H1 (cell line): ENCODE data around the gene PDIA2. TPM values are rescaled to one million over a fixed set of nuclear protein-coding genes. Genes with fewer than 3 reads are reported as not detected.
A peak's percentile ranks its signal among the peaks of the same experiment; 100 is the strongest.

ENCODE experiments used
- CTCF ChIA-PET: fragments of 300-600 bp; sonication (Branson Sonifier 250); formaldehyde crosslinking; loops from one replicate; lab custom pipeline; 2021; ENCODE audit not compliant: partially characterized antibody; lab: Charles Lee
- POLR2A ChIA-PET: fragments of 300-600 bp; sonication (Branson Sonifier 250); formaldehyde crosslinking; loops from one replicate; lab custom pipeline; 2021; ENCODE audit warnings: inconsistent platforms; ENCODE audit not compliant: partially characterized antibody; lab: Charles Lee
- DNase-seq, 2 experiments: peaks; one replicate each; pipeline versions ENCODE4 v3.0.0 to v3.0.0-alpha.2; 2010 to 2022; ENCODE audit warnings: low spot score in 2 of 2, low read depth in 1 of 2, mixed read lengths in 1 of 2
- FAIRE-seq: peaks from 2 replicates; lab custom pipeline; 2011; peaks lifted over from hg19 to GRCh38; lab: Jason Lieb, UNC
- H2AFZ ChIP-seq: 2 replicates; pipeline ENCODE4 v1.8.1; 2012; ENCODE audit warnings: low read length, inconsistent platforms
- H2AK5ac ChIP-seq: 2 replicates; pipeline ENCODE4 v1.6.1; 2013; ENCODE audit warnings: low read depth, low read length
- H2BK120ac ChIP-seq: replicated peaks from 2 replicates; pipeline ENCODE3; 2013; ENCODE audit warnings: low read depth, low read length, inconsistent platforms
- H2BK12ac ChIP-seq: 2 replicates; pipeline ENCODE4 v1.6.1; 2013; ENCODE audit warnings: low read depth, low read length
- H2BK15ac ChIP-seq: 2 replicates; pipeline ENCODE4 v1.6.1; 2013; ENCODE audit warnings: low read length
- H2BK20ac ChIP-seq: 2 replicates; pipeline ENCODE4 v1.6.1; 2013; ENCODE audit warnings: low read length
- H2BK5ac ChIP-seq: 2 replicates; pipeline ENCODE4 v1.6.1; 2013; ENCODE audit warnings: low read depth, low read length
- H3K14ac ChIP-seq: 2 replicates; pipeline ENCODE4 v1.6.1; 2013; ENCODE audit warnings: inconsistent platforms; ENCODE audit not compliant: insufficient read length
- H3K18ac ChIP-seq: 2 replicates; pipeline ENCODE4 v1.6.1; 2013; ENCODE audit warnings: low read length; ENCODE audit errors: extremely low read depth
- H3K23ac ChIP-seq: 2 replicates; pipeline ENCODE4 v1.6.1; 2013; ENCODE audit warnings: inconsistent platforms; ENCODE audit not compliant: insufficient read length
- H3K23me2 ChIP-seq: 2 replicates; pipeline ENCODE4 v1.6.1; 2013; ENCODE audit warnings: low read depth, low read length
- H3K27ac ChIP-seq: 2 replicates; pipeline ENCODE4 v1.6.1; 2011; ENCODE audit warnings: low read depth, low read length, inconsistent platforms
- H3K27me3 ChIP-seq, 4 experiments: replicated peaks in 1 of 4; 1 replicate in 1 of 4; 2 replicates in 3 of 4; pipeline versions ENCODE4 v1.6.1 to v1.8.1; 2011 to 2013; ENCODE audit warnings: low read length in 3 of 4, mild to moderate bottlenecking in 3 of 4, inconsistent platforms in 2 of 4, mixed read lengths in 2 of 4, moderate library complexity in 1 of 4; ENCODE audit not compliant: control insufficient read depth in 3 of 4, insufficient read depth in 3 of 4; ENCODE audit errors: extremely low read depth in 1 of 4
- H3K36me3 ChIP-seq, 4 experiments: 2 replicates each; pipeline versions ENCODE4 v1.6.1 to v1.8.1; 2011 to 2013; ENCODE audit warnings: mild to moderate bottlenecking in 4 of 4, low read length in 3 of 4, moderate library complexity in 2 of 4, control low read depth in 1 of 4, inconsistent platforms in 1 of 4; ENCODE audit not compliant: insufficient read depth in 4 of 4, control insufficient read depth in 2 of 4
- H3K4ac ChIP-seq: replicated peaks from 2 replicates; pipeline ENCODE3; 2013; ENCODE audit warnings: low read length, low read depth, mixed read lengths, inconsistent platforms; ENCODE audit not compliant: insufficient read length
- H3K4me1 ChIP-seq, 4 experiments: replicated peaks in 1 of 4; 1 replicate in 1 of 4; 2 replicates in 3 of 4; pipeline versions ENCODE4 v1.6.1 to v1.8.1; 2011 to 2013; ENCODE audit warnings: low read length in 3 of 4, inconsistent platforms in 2 of 4, mixed read lengths in 1 of 4; ENCODE audit not compliant: insufficient read depth in 4 of 4, control insufficient read depth in 3 of 4
- H3K4me2 ChIP-seq, 2 experiments: 2 replicates each; pipeline versions ENCODE4 v1.6.1 to v1.8.1; 2011 to 2013; ENCODE audit warnings: low read depth in 2 of 2, low read length in 2 of 2, control low read depth in 1 of 2, inconsistent platforms in 1 of 2, mild to moderate bottlenecking in 1 of 2; ENCODE audit not compliant: insufficient read depth in 1 of 2
- H3K4me3 ChIP-seq, 4 experiments: fragments of 200-600, 300-600 bp in 1 of 4; sonication (generic), shearing (Covaris generic), sonication (Bioruptor Twin) in 1 of 4; 2 replicates each; pipeline versions ENCODE4 v1.5.1 to v1.8.1; 2011 to 2016; ENCODE audit warnings: low read length in 4 of 4, low read depth in 3 of 4, control low read depth in 2 of 4, inconsistent platforms in 2 of 4, mild to moderate bottlenecking in 2 of 4, mixed read lengths in 1 of 4, moderate library complexity in 1 of 4; ENCODE audit not compliant: insufficient read depth in 2 of 4; ENCODE audit errors: extremely low read depth in 1 of 4
- H3K56ac ChIP-seq: replicated peaks from 2 replicates; pipeline ENCODE3; 2013; ENCODE audit warnings: low read depth, mild to moderate bottlenecking, mixed read lengths, low read length, inconsistent platforms; ENCODE audit not compliant: insufficient read length
- H3K79me1 ChIP-seq: 2 replicates; pipeline ENCODE4 v1.6.1; 2013; ENCODE audit warnings: low read depth, low read length, control low read depth
- H3K79me2 ChIP-seq, 2 experiments: 2 replicates each; pipeline versions ENCODE4 v1.6.1 to v1.8.1; 2012 to 2013; ENCODE audit warnings: low read length in 2 of 2, mild to moderate bottlenecking in 2 of 2, inconsistent platforms in 1 of 2; ENCODE audit not compliant: insufficient read depth in 2 of 2, control insufficient read depth in 1 of 2
- H3K9ac ChIP-seq, 4 experiments: replicated peaks in 1 of 4; 1 replicate in 1 of 4; 2 replicates in 3 of 4; pipeline versions ENCODE4 v1.6.1 to v1.8.1; 2011 to 2013; ENCODE audit warnings: low read depth in 3 of 4, low read length in 3 of 4, control low read depth in 2 of 4, mild to moderate bottlenecking in 2 of 4, moderate library complexity in 2 of 4, inconsistent platforms in 1 of 4; ENCODE audit errors: extremely low read depth in 1 of 4
- H3K9me3 ChIP-seq, 2 experiments: 2 replicates each; pipeline versions ENCODE4 v1.6.1 to v1.8.1; 2012 to 2013; ENCODE audit warnings: mild to moderate bottlenecking in 2 of 2, moderate library complexity in 2 of 2, control low read depth in 1 of 2, inconsistent platforms in 1 of 2, low read depth in 1 of 2, low read length in 1 of 2, mixed read lengths in 1 of 2; ENCODE audit not compliant: insufficient read depth in 2 of 2
- H4K20me1 ChIP-seq, 2 experiments: replicated peaks in 1 of 2; 2 replicates each; pipeline versions ENCODE3 to v1.8.1; 2011 to 2013; ENCODE audit warnings: inconsistent platforms in 2 of 2, low read length in 2 of 2, mild to moderate bottlenecking in 1 of 2; ENCODE audit not compliant: insufficient read depth in 2 of 2, control insufficient read depth in 1 of 2
- H4K5ac ChIP-seq: 2 replicates; pipeline ENCODE4 v1.6.1; 2013; ENCODE audit warnings: low read length, low read depth, mixed read lengths, inconsistent platforms; ENCODE audit not compliant: insufficient read length
- H4K8ac ChIP-seq: 2 replicates; pipeline ENCODE4 v1.8.0; 2013; ENCODE audit warnings: mild to moderate bottlenecking, moderate library complexity, low read length, inconsistent platforms; ENCODE audit not compliant: insufficient read depth; ENCODE audit errors: extremely low read depth
- H4K91ac ChIP-seq: replicated peaks from 2 replicates; pipeline ENCODE3; 2013; ENCODE audit warnings: low read length, mixed read lengths, inconsistent platforms; ENCODE audit not compliant: insufficient read length
- EZH2 ChIP-seq: fragments of 200-600 bp; sonication (generic); IDR thresholded peaks from 2 replicates; pipeline ENCODE4 v1.7.1; 2012; ENCODE audit warnings: low read depth, mild to moderate bottlenecking, moderate library complexity, low read length, inconsistent platforms; ENCODE audit not compliant: severe bottlenecking
- GTF2F1 ChIP-seq: IDR thresholded peaks from 2 replicates; pipeline ENCODE4 v1.6.1; 2012; ENCODE audit warnings: low read depth, low read length, improper control_type of control experiment, borderline replicate concordance
- HDAC2 ChIP-seq, 2 experiments: fragments of 300-600 bp in 1 of 2; sonication (generic) in 1 of 2; IDR thresholded peaks; 2 replicates each; pipeline ENCODE4 v1.6.1; 2011 to 2012; ENCODE audit warnings: low read depth in 2 of 2, low read length in 2 of 2, mild to moderate bottlenecking in 2 of 2, moderate library complexity in 2 of 2, borderline replicate concordance in 1 of 2, inconsistent platforms in 1 of 2
- HDAC6 ChIP-seq: IDR thresholded peaks from one replicate; pipeline ENCODE4 v1.7.1; 2012; ENCODE audit warnings: low read depth, mild to moderate bottlenecking, inconsistent platforms, low read length, moderate library complexity
- MAFK ChIP-seq: IDR thresholded peaks from 2 replicates; pipeline ENCODE4 v1.6.1; 2012; ENCODE audit warnings: low read depth, mild to moderate bottlenecking, improper control_type of control experiment, low read length
- PHF8 ChIP-seq: fragments of 200-600 bp; sonication (generic); conservative IDR thresholded peaks from 2 replicates; pipeline ENCODE4 v1.7.1; 2012; ENCODE audit warnings: low read depth, mild to moderate bottlenecking, inconsistent platforms, low read length, moderate library complexity
- SIRT6 ChIP-seq: IDR thresholded peaks from one replicate; pipeline ENCODE4 v1.7.1; 2012; ENCODE audit warnings: low read length, inconsistent platforms
- SRF ChIP-seq: IDR thresholded peaks from 2 replicates; pipeline ENCODE4 v1.6.1; 2011; ENCODE audit warnings: mild to moderate bottlenecking, low read depth, low read length, moderate library complexity
- SUZ12 ChIP-seq: fragments of 200-600 bp; sonication (generic); IDR thresholded peaks from 2 replicates; pipeline ENCODE4 v1.6.1; 2012; ENCODE audit warnings: mild to moderate bottlenecking, inconsistent platforms, low read length, moderate library complexity, mixed read lengths
- TEAD4 ChIP-seq: IDR thresholded peaks from 2 replicates; pipeline ENCODE4 v1.6.1; 2012; ENCODE audit warnings: low read depth, low read length, inconsistent platforms, mixed read lengths
- WGBS, 2 experiments: shearing (Covaris generic) in 1 of 2; methylation state at CpG; one replicate each; pipeline versions ENCODE4 v1.1.6 to v1.1.7; 2013 to 2015; ENCODE audit warnings: low lambda C conversion rate in 2 of 2, mixed read lengths in 2 of 2, inconsistent platforms in 1 of 2, low coverage in 1 of 2, missing lambda C conversion rate in 1 of 2; ENCODE audit not compliant: insufficient replicate concordance in 2 of 2, insufficient coverage in 1 of 2, insufficient read length in 1 of 2; ENCODE audit errors: extremely low coverage in 1 of 2, missing lambda C conversion rate in 1 of 2; 5-methylcytosine and 5-hydroxymethylcytosine counted together
- polyA plus RNA-seq, 7 experiments: library from polyadenylated mRNA; depleted of rRNA in 3 of 7; stranded (reverse) in 5 of 7; unstranded in 2 of 7; fragments of >200 nt in 5 of 7; fragments of 200-250 nt in 2 of 7; gene quantifications; 1 replicate in 5 of 7; 2 replicates in 1 of 7; 4 replicates in 1 of 7; pipeline versions ENCODE4 v1.2.1 to v1.2.3, GENCODE V29; 2011 to 2013; ENCODE audit warnings: missing spikeins in 2 of 7, mixed read lengths in 2 of 7
- total RNA-seq: library from RNA; stranded (reverse); fragmentation: NEBNext Ultra II Directional; extraction: Animal tissue kit (Norgen Biotek cat#: 25700); gene quantifications from 2 replicates; pipeline ENCODE4 v1.2.1, GENCODE V29; 2021
- TF ChIP-seq, protein P1 (sequence below): IDR thresholded peaks from 2 replicates; pipeline ENCODE4 v1.6.1; 2012; ENCODE audit warnings: inconsistent platforms
- TF ChIP-seq, protein P2 (sequence below): IDR thresholded peaks from 2 replicates; pipeline ENCODE4 v1.6.1; 2011; ENCODE audit warnings: low read depth, mild to moderate bottlenecking, low read length; ENCODE audit not compliant: insufficient read depth

The PDIA2 gene
- total and polyA plus RNA-seq, 2 of the 8 experiments (the other 6 are each of a cell fraction or from before 2014, with no cell fraction given): 0.34 to 0.50 TPM

DNA sequence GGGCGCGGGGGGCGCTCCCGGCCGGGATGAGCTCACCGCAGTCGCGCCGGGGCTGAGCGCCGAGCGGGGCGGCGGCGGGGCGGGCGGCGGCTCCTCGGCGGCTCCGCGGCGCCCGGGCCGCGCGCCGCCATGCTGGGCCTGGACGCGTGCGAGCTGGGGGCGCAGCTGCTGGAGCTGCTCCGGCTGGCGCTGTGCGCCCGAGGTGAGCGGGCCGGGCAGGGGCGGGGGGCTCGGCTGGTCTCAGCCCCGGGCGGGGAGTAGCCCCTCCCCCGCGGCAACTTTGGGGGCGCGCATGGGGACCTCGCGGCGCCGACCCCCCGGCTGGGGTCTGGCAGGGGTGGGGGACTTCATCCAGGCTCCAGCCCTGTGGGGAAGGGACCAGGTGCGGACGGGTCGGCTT, 2.4 kb upstream of the PDIA2 start, which contains the start of gene ARHGDIG:
Gene ARHGDIG (plus strand): TSS at position 40 of the 400 bp plus-strand sequence. CDS start 90 bp downstream, at position 130.
- H3K36me3 ChIP-seq: no peaks in the 10 kb centered on the region
- H3K4me3 ChIP-seq: peak within 1 kb of the TSS; percentile 44 to 70 (median 44)
- no peak within 1 kb of the TSS for H3K14ac ChIP-seq
- H2AFZ ChIP-seq: no peak within 1 kb of the TSS
- H3K9ac ChIP-seq: no peak within 1 kb of the TSS
- H2BK15ac ChIP-seq: no peak within 1 kb of the TSS
- H3K79me2 ChIP-seq: no peaks in the 10 kb centered on the region
- ChIA-PET CTCF (interaction anchor here (1.1 to 1.9 kb wide), 3 partner anchors 10 to 82 kb away, joined by 3 to 7 read pairs (median 6); no protein-coding TSS in a partner anchor), POLR2A (interaction anchor here (1.4 to 1.5 kb wide), 2 partner anchors 10 to 17 kb away, joined by 3 to 4 read pairs; no protein-coding TSS in a partner anchor)
- H3K56ac ChIP-seq: no peak within 1 kb of the TSS
- peaks cover 6% of the 10 kb centered on the region; the same call in 1 of the 2 replicates for H3K23me2 ChIP-seq
- no peak within 1 kb of the TSS for H2BK20ac ChIP-seq
- peak within 1 kb of the TSS; percentile 71; the same call in 1 of the 2 replicates for H3K18ac ChIP-seq
- FAIRE-seq (no peak), DNase-seq (no peak)
- no peak within 1 kb of the TSS for H4K5ac ChIP-seq
- no peak within 1 kb of the TSS for H3K27ac ChIP-seq
- H2BK5ac ChIP-seq: no peak within 1 kb of the TSS
- no peak within 1 kb of the TSS for H2BK120ac ChIP-seq
- H3K4ac ChIP-seq: no peak within 1 kb of the TSS
- no peak within 1 kb of the TSS for H3K23ac ChIP-seq
- WGBS, 2 experiments: 2% methylated on average over 9 of the region's 54 CpGs; no CpG with 5 or more reads in 1 of the 2 experiments
- H4K8ac ChIP-seq: peak within 1 kb of the TSS; percentile 68
- H3K27me3 ChIP-seq: peaks cover 12 to 37% (median 30%) of the 10 kb centered on the region in 4 experiments
- H3K79me1 ChIP-seq: no peaks in the 10 kb centered on the region
- no peak within 1 kb of the TSS for H2AK5ac ChIP-seq
- H3K4me1 ChIP-seq: peaks cover 0 to 3% (median 0%) of the 10 kb centered on the region in 4 experiments; a peak in 3 of 7 replicates
- H3K9me3 ChIP-seq: no peaks in the 10 kb centered on the region
- peak within 1 kb of the TSS; percentile 40 for H4K91ac ChIP-seq
- H2BK12ac ChIP-seq: no peak within 1 kb of the TSS
- peak within 1 kb of the TSS; percentile 59 to 76 for H3K4me2 ChIP-seq
- H4K20me1 ChIP-seq: peaks cover 0 to 3% of the 10 kb centered on the region in 2 experiments
- no peak for TF ChIP-seq SIRT6
- TF ChIP-seq, protein P1, sequence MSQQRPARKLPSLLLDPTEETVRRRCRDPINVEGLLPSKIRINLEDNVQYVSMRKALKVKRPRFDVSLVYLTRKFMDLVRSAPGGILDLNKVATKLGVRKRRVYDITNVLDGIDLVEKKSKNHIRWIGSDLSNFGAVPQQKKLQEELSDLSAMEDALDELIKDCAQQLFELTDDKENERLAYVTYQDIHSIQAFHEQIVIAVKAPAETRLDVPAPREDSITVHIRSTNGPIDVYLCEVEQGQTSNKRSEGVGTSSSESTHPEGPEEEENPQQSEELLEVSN: no peak
- TF ChIP-seq TEAD4: no peak
- TF ChIP-seq HDAC2 (IDR thresholded peaks at IDR 0.05; ENCODE audit: borderline replicate concordance in 1 of 2, low read depth in 2 of 2, low read length in 2 of 2): no peak
- TF ChIP-seq, protein P2, sequence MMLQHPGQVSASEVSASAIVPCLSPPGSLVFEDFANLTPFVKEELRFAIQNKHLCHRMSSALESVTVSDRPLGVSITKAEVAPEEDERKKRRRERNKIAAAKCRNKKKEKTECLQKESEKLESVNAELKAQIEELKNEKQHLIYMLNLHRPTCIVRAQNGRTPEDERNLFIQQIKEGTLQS: no peak
- no peak for TF ChIP-seq HDAC6
- peak; percentile 50; the same call in 1 of the 2 replicates for TF ChIP-seq SUZ12
- no peak for TF ChIP-seq EZH2
- 0 out of 2 replicates have a peak, but pooled peaks have one; percentile 20 for TF ChIP-seq PHF8
- TF ChIP-seq MAFK: no peak
- no peak for TF ChIP-seq GTF2F1
- TF ChIP-seq SRF: no peak
